ENCODE measurements around the gene YDJC.

- TF ChIP-seq CTCF (conservative IDR thresholded peaks at IDR 0.05; ENCODE audit: low read length) (no peak), EZH2phosphoT487 (IDR thresholded peaks at IDR 0.05; ENCODE audit: borderline replicate concordance, low read depth, low read length) (no peak)
These were observed 49.6 kb upstream of the YDJC start for GRCh38 chr22:21679383-21679782.
